Measurements from ENCODE around the gene SLFN5.
"Not testable (repeated sequence)": the region's sequence is repeated elsewhere in the genome, so short reads cannot be mapped to it uniquely, and the experiment has no call there.

The SLFN5 gene

GRCh38 chr17:35243561-35244340 lies 879 bp downstream of the SLFN5 start:
- FAIRE-seq (no peak), DNase-seq (ENCODE audit: insufficient read length) (peak; percentile 15)
- TF ChIP-seq TAF1 (IDR thresholded peaks at IDR 0.05; ENCODE audit: borderline replicate concordance, low read depth, low read length) (no peak), POLR2A (IDR thresholded peaks at IDR 0.05; ENCODE audit: low read depth, low read length) (peak; percentile 1; the same call in 1 of the 2 replicates), POLR2AphosphoS5 (IDR thresholded peaks at IDR 0.05; ENCODE audit: low read depth, low read length) (no peak)

- peak; percentile 92 for FAIRE-seq
- TF ChIP-seq POLR2AphosphoS5 (IDR thresholded peaks at IDR 0.05; ENCODE audit: low read depth, low read length): peak; percentile 47; the same call in 1 of the 2 replicates
- peak; percentile 33; the same call in 1 of the 2 replicates for TF ChIP-seq POLR2A (IDR thresholded peaks at IDR 0.05; ENCODE audit: low read depth, low read length)
- TF ChIP-seq TAF1 (IDR thresholded peaks at IDR 0.05; ENCODE audit: borderline replicate concordance, low read depth, low read length): no peak
- peak; percentile 33 for DNase-seq (ENCODE audit: insufficient read length)
Observed at GRCh38 chr17:35244341-35245195, 1.7 kb downstream of the SLFN5 start.

GRCh38 chr17:35245196-35245486 lies 2.3 kb downstream of the SLFN5 start:
- DNase-seq (ENCODE audit: insufficient read length): no peak

GRCh38 chr17:35252651-35253050 lies 9.8 kb downstream of the SLFN5 start:
- peak; percentile 21 for FAIRE-seq

More at GRCh38 chr17:35245196-35245486, 2.3 kb downstream of the SLFN5 start:
- no peak for FAIRE-seq
- TF ChIP-seq POLR2A (IDR thresholded peaks at IDR 0.05; ENCODE audit: low read depth, low read length) (no peak), POLR2AphosphoS5 (IDR thresholded peaks at IDR 0.05; ENCODE audit: low read depth, low read length) (no peak), TAF1 (IDR thresholded peaks at IDR 0.05; ENCODE audit: borderline replicate concordance, low read depth, low read length) (no peak)

GRCh38 chr17:35254107-35254773 lies 11.4 kb downstream of the SLFN5 start:
- TF ChIP-seq POLR2A (IDR thresholded peaks at IDR 0.05; ENCODE audit: low read depth, low read length) (no peak), POLR2AphosphoS5 (IDR thresholded peaks at IDR 0.05; ENCODE audit: low read depth, low read length) (no peak), TAF1 (IDR thresholded peaks at IDR 0.05; ENCODE audit: borderline replicate concordance, low read depth, low read length) (no peak)
- FAIRE-seq (no peak), DNase-seq (ENCODE audit: insufficient read length) (no peak)

More at GRCh38 chr17:35252651-35253050, 9.8 kb downstream of the SLFN5 start:
- no peak for DNase-seq (ENCODE audit: insufficient read length)
- no peak for TF ChIP-seq TAF1 (IDR thresholded peaks at IDR 0.05; ENCODE audit: borderline replicate concordance, low read depth, low read length)
- no peak for TF ChIP-seq POLR2A (IDR thresholded peaks at IDR 0.05; ENCODE audit: low read depth, low read length)

GRCh38 chr17:35255316-35255715 lies 12.4 kb downstream of the SLFN5 start:
- TF ChIP-seq POLR2A (IDR thresholded peaks at IDR 0.05; ENCODE audit: low read depth, low read length) (no peak), TAF1 (IDR thresholded peaks at IDR 0.05; ENCODE audit: borderline replicate concordance, low read depth, low read length) (no peak), POLR2AphosphoS5 (IDR thresholded peaks at IDR 0.05; ENCODE audit: low read depth, low read length) (no peak)
- DNase-seq (ENCODE audit: insufficient read length): no peak
- FAIRE-seq: no peak

- DNase-seq (ENCODE audit: insufficient read length) (no peak), FAIRE-seq (no peak)
- no peak for TF ChIP-seq POLR2A (IDR thresholded peaks at IDR 0.05; ENCODE audit: low read depth, low read length)
- TF ChIP-seq POLR2AphosphoS5 (IDR thresholded peaks at IDR 0.05; ENCODE audit: low read depth, low read length): no peak
- TF ChIP-seq TAF1 (IDR thresholded peaks at IDR 0.05; ENCODE audit: borderline replicate concordance, low read depth, low read length): no peak
Observed at GRCh38 chr17:35256629-35257028, 13.8 kb downstream of the SLFN5 start.

GRCh38 chr17:35257208-35257659 lies 14.4 kb downstream of the SLFN5 start:
- FAIRE-seq (no peak), DNase-seq (ENCODE audit: insufficient read length) (no peak)
- TF ChIP-seq TAF1 (IDR thresholded peaks at IDR 0.05; ENCODE audit: borderline replicate concordance, low read depth, low read length): no peak
- TF ChIP-seq POLR2A (IDR thresholded peaks at IDR 0.05; ENCODE audit: low read depth, low read length): no peak
- TF ChIP-seq POLR2AphosphoS5 (IDR thresholded peaks at IDR 0.05; ENCODE audit: low read depth, low read length): no peak

GRCh38 chr17:35259001-35259400 lies 16.1 kb downstream of the SLFN5 start:
- DNase-seq (ENCODE audit: insufficient read length) (no peak), FAIRE-seq (no peak)
- TF ChIP-seq TAF1 (IDR thresholded peaks at IDR 0.05; ENCODE audit: borderline replicate concordance, low read depth, low read length): no peak
- TF ChIP-seq POLR2AphosphoS5 (IDR thresholded peaks at IDR 0.05; ENCODE audit: low read depth, low read length): no peak
- no peak for TF ChIP-seq POLR2A (IDR thresholded peaks at IDR 0.05; ENCODE audit: low read depth, low read length)

GRCh38 chr17:35265071-35265470 lies 22.2 kb downstream of the SLFN5 start:
- FAIRE-seq (no peak), DNase-seq (ENCODE audit: insufficient read length) (no peak)
- TF ChIP-seq POLR2AphosphoS5 (IDR thresholded peaks at IDR 0.05; ENCODE audit: low read depth, low read length): no peak
- no peak for TF ChIP-seq TAF1 (IDR thresholded peaks at IDR 0.05; ENCODE audit: borderline replicate concordance, low read depth, low read length)
- TF ChIP-seq POLR2A (IDR thresholded peaks at IDR 0.05; ENCODE audit: low read depth, low read length): no peak

GRCh38 chr17:35265566-35266141 lies 22.8 kb downstream of the SLFN5 start:
- TF ChIP-seq POLR2A (IDR thresholded peaks at IDR 0.05; ENCODE audit: low read depth, low read length) (no peak), POLR2AphosphoS5 (IDR thresholded peaks at IDR 0.05; ENCODE audit: low read depth, low read length) (no peak), TAF1 (IDR thresholded peaks at IDR 0.05; ENCODE audit: borderline replicate concordance, low read depth, low read length) (no peak)
- FAIRE-seq: no peak
- DNase-seq (ENCODE audit: insufficient read length): no peak

- not testable (repeated sequence) for DNase-seq (ENCODE audit: insufficient read length); FAIRE-seq
Observed at GRCh38 chr17:35274167-35275066, 31.5 kb downstream of the SLFN5 start.

- not testable (repeated sequence) for DNase-seq (ENCODE audit: insufficient read length); FAIRE-seq
Observed at GRCh38 chr17:35278454-35278853, 35.6 kb downstream of the SLFN5 start.

GRCh38 chr17:35278876-35279275 lies 36.0 kb downstream of the SLFN5 start:
- not testable (repeated sequence) for DNase-seq (ENCODE audit: insufficient read length); FAIRE-seq

All from GM12892 (cell line).